ENCODE data around the gene RFX4.

Gene RFX4

DNA sequence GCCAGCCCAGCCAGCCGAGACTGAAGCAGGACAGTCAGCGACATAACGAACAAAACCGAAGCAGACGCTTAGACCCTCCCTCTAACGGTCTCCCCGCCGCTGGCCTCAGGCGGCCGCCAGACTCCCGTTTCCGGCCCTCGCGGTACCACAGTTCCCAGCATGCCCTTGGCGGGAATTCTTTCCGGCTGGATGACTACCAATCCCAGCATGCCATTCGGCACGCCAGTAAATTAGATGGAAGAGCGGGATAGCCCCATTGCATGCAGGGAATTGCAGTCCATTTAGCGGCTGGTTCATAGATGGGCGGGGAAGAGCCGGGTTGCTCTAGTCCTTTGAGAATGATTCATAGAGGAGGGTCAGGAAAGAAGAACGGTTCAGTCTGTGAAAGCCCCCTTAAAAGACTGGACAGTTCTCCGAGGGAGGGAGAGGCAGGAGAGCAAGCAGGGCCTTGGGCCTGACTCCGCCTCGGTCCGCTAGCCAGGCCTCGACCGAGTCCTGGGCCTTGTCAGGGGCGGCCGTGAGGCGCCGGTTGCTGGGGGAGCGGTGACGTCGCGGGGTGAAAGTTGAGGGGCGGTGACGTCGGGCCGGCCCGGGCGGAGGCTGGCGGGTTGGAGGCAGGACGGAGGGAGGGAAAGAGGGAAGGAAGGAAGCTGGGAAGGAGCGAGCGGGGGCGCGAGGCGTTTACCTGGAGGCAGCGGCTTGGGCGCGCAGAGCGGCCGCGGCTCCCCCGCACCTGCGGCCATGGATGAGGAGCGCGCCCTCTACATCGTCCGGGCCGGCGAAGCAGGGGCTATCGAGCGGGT lies 191.4 kb downstream of the RFX4 start, which contains the start of gene RIC8B:
TSS of gene RIC8B (plus strand) at position 678 of the 803 bp plus-strand sequence. CDS start at position 742, 64 bp downstream.
- Mint-ChIP-seq H3K4me1 (peaks cover 31% of the 10 kb centered on the region), H3K27me3 (ENCODE audit: low read depth) (no peaks in the 10 kb centered on the region), H3K4me3 (peak within 1 kb of the TSS; percentile 90 to 94 (median 93)), H3K36me3 (ENCODE audit: low read depth) (peaks cover 7% of the 10 kb centered on the region), H3K9me3 (no peaks in the 10 kb centered on the region), H3K27ac (peak within 1 kb of the TSS; percentile 99 to 100 (median 100))
- no peak for TF ChIP-seq CTCF (IDR thresholded peaks at IDR 0.05; ENCODE audit: unreplicated experiment in 3 of 3)

DNA sequence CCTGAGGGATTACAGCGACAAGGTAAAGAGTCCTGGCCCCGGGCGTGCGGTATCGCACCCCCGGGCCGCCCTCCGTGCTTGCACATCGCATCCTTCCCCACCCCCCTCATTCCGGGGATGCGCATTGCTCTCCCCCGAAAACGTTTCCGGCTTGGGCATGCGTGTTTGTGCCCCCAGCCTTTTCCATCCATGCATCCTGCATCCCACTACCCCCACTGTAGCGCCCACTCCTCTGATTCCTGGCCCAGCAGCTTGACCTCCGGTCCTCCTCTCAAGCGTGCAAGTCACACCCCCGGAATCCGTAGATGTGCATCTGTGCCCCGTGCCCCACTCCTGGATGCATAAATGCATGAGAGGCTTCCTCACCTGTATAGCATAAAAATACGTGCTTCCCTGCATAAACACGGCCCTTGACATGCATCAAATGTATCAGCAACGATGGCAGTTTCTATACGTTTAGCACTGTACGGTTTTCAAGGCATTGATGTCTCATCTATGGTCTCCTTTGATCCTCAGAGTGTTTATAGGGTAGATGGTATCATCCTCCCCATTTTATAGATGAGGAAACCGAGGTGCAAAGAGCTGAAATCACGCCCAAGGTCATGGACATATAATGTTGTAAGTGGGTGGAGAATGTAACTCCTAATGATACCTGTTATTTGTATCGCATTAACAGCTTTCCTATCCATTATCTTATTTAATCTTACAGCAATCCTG lies 192.2 kb downstream of the RFX4 start:
- Mint-ChIP-seq H3K9me3 (no peaks in the 10 kb centered on the region), H3K4me1 (peaks cover 26% of the 10 kb centered on the region), H3K27me3 (ENCODE audit: low read depth) (no peaks in the 10 kb centered on the region), H3K27ac (peak overlapping the region; percentile 99 to 100 (median 100)), H3K36me3 (ENCODE audit: low read depth) (peaks cover 7% of the 10 kb centered on the region), H3K4me3 (peak overlapping the region; percentile 90 to 94 (median 93))
- TF ChIP-seq CTCF (IDR thresholded peaks at IDR 0.05; ENCODE audit: unreplicated experiment in 3 of 3), result no peak

GRCh38 chr12:106776897-106777296 lies 194.1 kb downstream of the RFX4 start:
- H3K36me3 Mint-ChIP-seq (ENCODE audit: low read depth), result peaks cover 7% of the 10 kb centered on the region
- H3K27me3 Mint-ChIP-seq (ENCODE audit: low read depth), result no peaks in the 10 kb centered on the region
- TF ChIP-seq CTCF (IDR thresholded peaks at IDR 0.05; ENCODE audit: unreplicated experiment in 3 of 3), result no peak
- no peak overlapping the region for H3K27ac Mint-ChIP-seq
- peaks cover 30% of the 10 kb centered on the region for H3K4me1 Mint-ChIP-seq
- H3K9me3 Mint-ChIP-seq, result no peaks in the 10 kb centered on the region
- H3K4me3 Mint-ChIP-seq, result peak overlapping the region in 1 of 3 experiments; percentile 94

GRCh38 chr12:106780010-106780631 lies 197.3 kb downstream of the RFX4 start:
- H3K36me3 Mint-ChIP-seq (ENCODE audit: low read depth), result peaks cover 13% of the 10 kb centered on the region
- no peaks in the 10 kb centered on the region for H3K27me3 Mint-ChIP-seq (ENCODE audit: low read depth)
- H3K27ac Mint-ChIP-seq, result no peak overlapping the region
- no peak overlapping the region for H3K4me3 Mint-ChIP-seq
- TF ChIP-seq CTCF (IDR thresholded peaks at IDR 0.05; ENCODE audit: unreplicated experiment in 3 of 3), result no peak
- H3K4me1 Mint-ChIP-seq, result peaks cover 20% of the 10 kb centered on the region
- H3K9me3 Mint-ChIP-seq, result no peaks in the 10 kb centered on the region

DNA sequence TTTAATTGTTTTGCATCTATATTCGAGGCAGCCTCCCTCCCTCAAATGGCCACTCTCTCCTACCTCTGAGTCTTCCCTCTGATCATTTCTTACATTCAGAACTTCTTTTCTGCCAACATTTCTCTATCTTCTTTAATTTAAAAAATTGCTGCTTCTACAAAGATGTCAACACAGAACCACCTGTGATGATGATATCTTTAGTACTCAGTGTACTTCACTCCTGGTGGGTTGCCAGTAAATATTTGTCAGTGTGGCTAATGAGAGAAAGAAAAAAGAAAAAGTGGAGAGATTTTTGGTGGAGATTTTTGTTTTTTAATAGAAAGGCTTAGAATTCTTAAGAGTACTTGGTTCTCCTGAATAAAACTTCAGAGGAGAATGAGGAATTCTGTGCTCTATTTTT lies 199.8 kb downstream of the RFX4 start:
- Mint-ChIP-seq H3K27ac (no peak overlapping the region), H3K9me3 (peaks cover 3% of the 10 kb centered on the region), H3K4me1 (peaks cover 5% of the 10 kb centered on the region), H3K36me3 (ENCODE audit: low read depth) (peaks cover 32% of the 10 kb centered on the region), H3K27me3 (ENCODE audit: low read depth) (no peaks in the 10 kb centered on the region), H3K4me3 (no peak overlapping the region)
- no peak for TF ChIP-seq CTCF (IDR thresholded peaks at IDR 0.05; ENCODE audit: unreplicated experiment in 3 of 3)
